Endothelial cell (in vitro differentiated cells): Measurements from ENCODE around the gene PEX11B. TPM values are rescaled to one million over a fixed set of nuclear protein-coding genes. Genes with fewer than 3 reads are reported as not detected.

Experiments used
- DNase-seq: peaks from one replicate; pipeline ENCODE4 v3.0.0; 2021; ENCODE audit warnings: low spot score
- H3K27ac Mint-ChIP-seq: one replicate; pipeline ENCODE4 v1.8.0; 2021; ENCODE audit warnings: mixed read lengths, inconsistent platforms; ENCODE audit not compliant: unreplicated experiment
- H3K27me3 Mint-ChIP-seq: one replicate; pipeline ENCODE4 v1.8.0; 2021; ENCODE audit warnings: mild to moderate bottlenecking, moderate library complexity, mixed read lengths, inconsistent platforms; ENCODE audit not compliant: unreplicated experiment
- H3K36me3 Mint-ChIP-seq: one replicate; pipeline ENCODE4 v1.8.0; 2021; ENCODE audit warnings: mild to moderate bottlenecking, low read depth, mixed read lengths, inconsistent platforms; ENCODE audit not compliant: unreplicated experiment
- H3K4me1 Mint-ChIP-seq: one replicate; pipeline ENCODE4 v1.8.0; 2021; ENCODE audit warnings: mild to moderate bottlenecking, mixed read lengths, inconsistent platforms; ENCODE audit not compliant: unreplicated experiment
- H3K4me3 Mint-ChIP-seq: one replicate; pipeline ENCODE4 v1.8.0; 2021; ENCODE audit warnings: mild to moderate bottlenecking, mixed read lengths, inconsistent platforms; ENCODE audit not compliant: unreplicated experiment
- H3K9me3 Mint-ChIP-seq: one replicate; pipeline ENCODE4 v1.8.0; 2021; ENCODE audit warnings: mixed read lengths, inconsistent platforms; ENCODE audit not compliant: unreplicated experiment
- CTCF ChIP-seq: fragments of 200-600 bp; sonication (generic); IDR thresholded peaks from one replicate; pipeline ENCODE4 v1.5.0; 2021; ENCODE audit warnings: antibody characterized with exemption; ENCODE audit not compliant: unreplicated experiment
- total RNA-seq: library from RNA; stranded (reverse); fragmentation: NEBNext Ultra II Directional; extraction: Animal tissue kit (Norgen Biotek cat#: 25700); gene quantifications from one replicate; pipeline ENCODE4 v1.2.1, GENCODE V29; 2021; ENCODE audit not compliant: unreplicated experiment

PEX11B gene
- total RNA-seq, 1 donor from 2014 or later, result 34.0 TPM

DNA sequence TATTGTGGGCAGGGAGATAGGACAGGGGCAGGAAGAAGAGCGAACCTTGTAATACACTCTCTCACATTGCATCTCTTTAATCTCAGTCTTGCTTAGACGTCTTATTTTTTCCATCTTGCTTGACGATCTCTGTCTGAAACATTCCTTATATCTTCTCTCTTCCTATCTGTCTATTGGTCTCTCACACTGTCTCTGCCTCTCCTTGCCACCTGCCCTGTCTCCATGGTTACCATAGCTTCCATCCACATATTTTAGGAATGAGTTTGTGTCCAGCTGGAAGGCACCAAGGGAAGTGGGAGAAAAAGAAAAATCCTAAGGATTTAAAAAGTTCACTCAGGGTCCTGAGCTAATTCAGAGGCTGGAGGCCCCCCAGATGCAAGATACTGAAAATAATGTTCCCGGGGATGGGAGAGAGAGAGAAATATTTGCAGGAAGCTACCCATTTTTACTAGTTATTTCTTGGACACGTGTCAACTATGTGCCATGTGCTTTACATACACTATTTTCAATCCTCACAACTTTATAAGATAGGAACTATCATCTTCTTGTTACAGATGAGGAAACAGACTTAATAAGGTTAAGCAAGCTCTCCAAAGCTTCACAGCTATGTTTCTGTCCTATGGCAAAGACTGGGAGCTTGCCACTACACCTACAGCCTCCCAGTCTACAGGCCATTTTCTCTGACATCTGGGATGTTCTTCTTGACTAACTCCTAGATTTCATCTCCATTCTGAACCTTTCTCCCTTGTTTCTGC, 44.9 kb upstream of the PEX11B start:
- TF ChIP-seq CTCF, result no peak
- Mint-ChIP-seq H3K4me1 (peaks cover 39% of the 10 kb centered on the region), H3K27me3 (peaks cover 29% of the 10 kb centered on the region)

GRCh38 chr1:145962157-145963102, 43.9 kb upstream of the PEX11B start:
- Mint-ChIP-seq H3K27me3 (peaks cover 29% of the 10 kb centered on the region), H3K4me1 (peaks cover 44% of the 10 kb centered on the region), H3K4me3 (peak overlapping the region; percentile 93), H3K36me3 (peaks cover 4% of the 10 kb centered on the region), H3K9me3 (no peaks in the 10 kb centered on the region), H3K27ac (no peak overlapping the region)
- no peak for DNase-seq
- no peak for TF ChIP-seq CTCF

More for the DNA sequence above, 44.9 kb upstream of the PEX11B start:
- H3K9me3 Mint-ChIP-seq, result no peaks in the 10 kb centered on the region
- peak overlapping the region; percentile 5 for H3K27ac Mint-ChIP-seq
- peaks cover 4% of the 10 kb centered on the region for H3K36me3 Mint-ChIP-seq
- H3K4me3 Mint-ChIP-seq, result peak overlapping the region; percentile 93
- no peak for DNase-seq

GRCh38 chr1:145961425-145962156, 43.1 kb upstream of the PEX11B start:
- H3K27ac Mint-ChIP-seq, result no peak overlapping the region
- peaks cover 51% of the 10 kb centered on the region for H3K4me1 Mint-ChIP-seq
- peaks cover 4% of the 10 kb centered on the region for H3K36me3 Mint-ChIP-seq
- H3K27me3 Mint-ChIP-seq, result peaks cover 29% of the 10 kb centered on the region
- TF ChIP-seq CTCF, result no peak
- peak overlapping the region; percentile 93 for H3K4me3 Mint-ChIP-seq
- DNase-seq, result no peak
- H3K9me3 Mint-ChIP-seq, result no peaks in the 10 kb centered on the region

GRCh38 chr1:145961109-145961424, 42.5 kb upstream of the PEX11B start:
- H3K4me3 Mint-ChIP-seq, result peak overlapping the region; percentile 93
- peaks cover 55% of the 10 kb centered on the region for H3K4me1 Mint-ChIP-seq
- H3K27me3 Mint-ChIP-seq, result peaks cover 29% of the 10 kb centered on the region
- H3K27ac Mint-ChIP-seq, result no peak overlapping the region
- no peaks in the 10 kb centered on the region for H3K9me3 Mint-ChIP-seq
- TF ChIP-seq CTCF, result no peak
- peaks cover 4% of the 10 kb centered on the region for H3K36me3 Mint-ChIP-seq
- no peak for DNase-seq
